Activated CD4-positive, alpha-beta T cell treated with anti-CD3 and anti-CD28 coated beads for 24 hours (primary cell): ENCODE data around the gene ZNF581.

Experiments
- DNase-seq, 2 donors: peaks; one replicate each; pipeline ENCODE4 v3.0.0-alpha.2; 2020; ENCODE audit warnings: low read depth in 2 of 2

ZNF581 gene

DNA sequence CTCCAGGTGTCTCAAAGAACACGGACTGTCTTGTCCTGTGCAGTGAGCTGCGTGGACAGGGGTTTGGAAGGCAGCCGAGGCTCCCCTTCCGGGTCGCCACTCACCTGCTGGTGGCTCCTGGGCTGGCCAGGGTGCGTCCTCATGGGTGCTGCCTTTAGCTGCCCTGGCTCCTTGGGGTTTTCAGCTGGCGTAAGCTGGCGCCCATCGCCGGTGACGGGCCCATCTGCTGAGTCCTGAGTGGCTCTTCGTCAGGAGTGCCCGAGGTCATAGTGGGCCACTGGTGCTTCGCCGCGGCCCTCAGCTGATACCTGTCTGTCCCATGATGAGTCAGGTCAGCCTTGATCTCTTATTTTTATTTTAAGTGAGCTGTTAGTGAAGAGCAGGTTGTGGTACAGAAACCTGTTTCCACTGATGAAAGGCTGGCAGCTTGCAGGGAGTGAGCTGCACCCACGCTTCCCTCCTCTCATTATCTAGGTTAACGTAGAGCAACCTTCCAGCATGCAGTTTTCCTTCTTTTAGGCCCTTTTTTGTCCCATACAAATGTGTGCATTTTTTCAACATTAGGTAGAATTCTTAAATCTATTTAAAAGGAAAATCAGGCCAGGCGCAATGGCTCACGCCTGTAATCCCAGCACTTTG, 50.0 kb downstream of the ZNF581 start:
- DNase-seq, result no peak

- no peak for DNase-seq
Observed at GRCh38 chr19:55694241-55694655, 50.8 kb downstream of the ZNF581 start.

DNA sequence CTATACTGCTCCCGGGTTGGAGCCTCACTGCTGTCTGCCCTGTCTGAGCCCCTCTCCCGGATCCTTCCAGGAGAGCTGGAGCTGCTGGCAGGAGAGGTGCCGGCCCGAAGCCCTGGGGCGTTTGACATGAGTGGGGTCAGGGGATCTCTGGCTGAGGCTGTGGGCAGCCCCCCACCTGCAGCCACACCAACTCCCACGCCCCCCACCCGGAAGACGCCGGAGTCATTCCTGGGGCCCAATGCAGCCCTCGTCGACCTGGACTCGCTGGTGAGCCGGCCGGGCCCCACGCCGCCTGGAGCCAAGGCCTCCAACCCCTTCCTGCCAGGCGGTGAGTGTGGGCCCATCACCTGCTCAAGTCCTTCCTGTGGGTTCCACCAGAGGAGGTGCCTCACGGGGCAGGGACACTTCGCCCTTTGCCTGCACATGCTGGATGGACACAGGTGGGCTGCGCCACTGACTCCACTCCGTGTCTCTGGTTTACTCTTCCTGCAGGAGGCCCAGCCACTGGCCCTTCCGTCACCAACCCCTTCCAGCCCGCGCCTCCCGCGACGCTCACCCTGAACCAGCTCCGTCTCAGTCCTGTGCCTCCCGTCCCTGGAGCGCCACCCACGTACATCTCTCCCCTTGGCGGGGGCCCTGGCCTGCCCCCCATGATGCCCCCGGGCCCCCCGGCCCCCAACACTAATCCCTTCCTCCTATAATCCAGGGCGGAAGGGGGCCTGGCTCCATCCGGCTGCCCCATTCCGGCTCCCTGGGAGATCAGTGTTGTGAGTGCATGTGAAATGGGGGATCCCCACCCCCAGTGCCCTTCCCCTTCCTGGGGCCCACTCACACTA, 51.4 kb downstream of the ZNF581 start:
- no peak for DNase-seq
